ENCODE measurements around the gene DNAJA3.

DNAJA3 gene

DNA sequence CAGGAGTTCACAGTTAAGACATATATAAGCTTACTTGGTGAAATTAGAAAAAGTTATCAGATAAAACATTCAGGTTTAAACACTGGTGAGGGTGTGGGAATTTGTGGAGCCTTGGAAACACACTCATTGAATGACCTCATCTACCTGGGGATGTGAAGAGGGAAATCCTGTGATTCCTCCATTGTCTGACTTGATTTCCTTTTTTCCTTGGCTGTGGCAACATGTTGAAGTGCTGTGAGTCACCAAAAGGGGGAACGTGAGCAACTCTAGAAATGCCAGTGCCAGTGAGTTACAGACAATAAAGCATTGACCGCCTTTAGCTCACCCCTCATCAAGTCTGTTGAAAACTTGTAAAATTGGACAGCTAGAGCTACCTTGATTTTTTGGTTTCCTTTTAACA is 52.3 kb downstream of the DNAJA3 start:
- DNase-seq = peak; percentile 40

- DNase-seq = no peak
Observed at GRCh38 chr16:4481526-4481925, 55.9 kb downstream of the DNAJA3 start.

GRCh38 chr16:4481963-4482362 is 56.3 kb downstream of the DNAJA3 start:
- no peak for DNase-seq

GRCh38 chr16:4486126-4486893 is 60.6 kb downstream of the DNAJA3 start:
- DNase-seq = no peak

- DNase-seq = no peak
Observed at GRCh38 chr16:4487955-4488498, 62.4 kb downstream of the DNAJA3 start.

GRCh38 chr16:4488499-4488967 is 62.9 kb downstream of the DNAJA3 start:
- peak; percentile 23 for DNase-seq

DNA sequence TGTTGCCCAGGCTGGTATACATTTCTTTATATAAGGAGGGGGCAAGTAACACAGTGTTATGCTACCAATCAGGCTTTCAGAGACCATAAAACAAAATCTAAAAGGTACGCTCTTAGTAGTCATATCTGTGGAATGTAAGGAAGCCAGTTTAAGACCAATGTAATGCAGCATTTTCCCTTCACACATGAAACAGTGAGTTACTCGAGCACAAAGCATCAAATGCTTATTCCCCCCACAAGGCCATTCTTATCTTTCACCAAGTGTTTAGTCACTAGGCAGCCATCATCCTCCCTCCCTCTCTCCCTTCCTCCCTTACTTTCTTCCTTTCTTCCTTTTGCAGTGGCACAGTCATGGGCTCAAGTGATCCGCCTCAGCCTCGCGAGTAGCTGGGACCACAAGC is 63.4 kb downstream of the DNAJA3 start:
- no peak for DNase-seq

- DNase-seq = no peak
Observed at GRCh38 chr16:4491898-4492297, 66.2 kb downstream of the DNAJA3 start.

DNA sequence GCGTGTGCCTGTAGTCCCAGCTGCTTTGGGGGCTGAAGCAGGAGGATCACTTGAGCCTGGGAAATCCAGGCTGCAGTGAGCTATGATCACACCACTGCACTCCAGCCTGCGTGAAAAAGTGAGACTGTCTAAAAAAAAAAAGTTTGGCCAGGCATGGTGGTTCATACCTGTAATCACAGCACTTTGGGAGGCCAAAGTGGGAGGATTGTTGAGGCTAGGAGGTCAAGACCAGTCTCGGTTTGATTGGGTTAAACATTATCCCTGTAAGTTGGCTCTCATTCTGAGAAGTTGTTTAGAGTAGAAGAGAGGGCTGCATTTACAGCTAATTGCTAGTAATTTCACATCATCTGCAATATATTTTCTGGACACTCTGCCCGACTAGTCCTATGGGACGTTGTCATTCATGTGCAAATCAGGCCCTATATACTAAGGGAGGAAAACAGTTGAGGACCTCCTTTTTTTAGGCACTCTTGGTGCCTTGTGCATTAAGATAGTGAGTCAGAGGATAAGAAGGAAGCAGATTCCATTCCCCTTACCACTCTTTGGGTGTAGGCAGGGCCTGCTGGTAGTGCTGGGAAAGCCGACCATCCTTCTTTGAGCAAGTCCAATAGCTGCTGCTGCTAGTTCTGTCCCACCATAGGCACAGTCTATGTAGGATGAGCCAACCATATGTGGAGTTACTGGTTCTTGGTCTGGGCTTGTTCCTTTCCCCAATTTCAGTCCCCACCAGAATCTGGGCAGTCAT is 69.2 kb downstream of the DNAJA3 start:
- no peak for DNase-seq

GRCh38 chr16:4495766-4496165 is 70.1 kb downstream of the DNAJA3 start:
- no peak for DNase-seq

GRCh38 chr16:4496305-4496704 is 70.6 kb downstream of the DNAJA3 start:
- DNase-seq = no peak

DNA sequence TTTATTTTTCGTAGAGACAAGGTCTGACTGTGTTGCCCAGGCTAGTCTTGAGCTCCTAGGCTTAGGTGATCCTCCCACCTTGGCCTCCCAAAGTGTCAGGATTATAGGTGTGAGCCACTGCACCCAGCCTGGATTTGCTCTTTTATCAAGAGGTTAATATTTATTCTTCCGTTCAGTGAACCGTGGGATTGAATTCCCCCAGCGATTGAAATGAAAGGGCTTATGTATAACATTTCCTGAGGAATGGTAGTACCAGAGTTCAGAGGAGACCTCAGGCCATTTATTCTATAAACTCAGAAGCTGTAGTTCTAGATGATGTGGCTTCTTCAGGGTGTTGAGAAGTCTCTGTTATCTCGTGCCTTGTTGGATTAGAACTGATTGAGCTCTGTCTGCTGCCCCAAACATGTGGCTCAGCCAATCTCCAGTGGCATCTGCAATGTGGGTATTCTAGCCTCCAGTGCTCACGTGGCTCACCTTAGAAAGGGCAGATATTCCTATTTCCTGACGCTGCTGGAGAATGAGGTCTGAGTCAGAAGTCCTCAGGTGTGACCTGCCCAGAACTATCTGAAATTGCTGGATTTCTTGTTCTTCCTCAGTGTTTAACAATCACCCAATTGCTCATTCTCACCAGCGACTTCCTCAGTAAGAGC is 73.0 kb downstream of the DNAJA3 start:
- DNase-seq = no peak

DNA sequence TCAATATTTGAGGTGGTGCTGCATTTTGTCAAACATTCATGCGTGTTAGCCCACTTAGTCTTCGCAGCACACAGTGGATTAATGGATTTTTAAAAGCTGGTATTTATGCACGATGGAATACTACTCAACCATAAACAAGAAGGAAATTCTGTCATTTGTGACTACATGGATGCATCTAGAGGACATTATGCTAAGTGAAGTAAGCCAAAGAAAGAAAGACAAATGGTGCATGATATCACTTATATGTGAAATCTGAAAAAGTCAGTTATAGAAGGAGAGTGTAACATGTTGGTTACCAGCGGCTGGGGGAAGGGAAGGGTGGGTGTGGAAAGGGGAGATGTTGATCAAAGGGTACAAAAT is 73.5 kb downstream of the DNAJA3 start:
- no peak for DNase-seq

DNA sequence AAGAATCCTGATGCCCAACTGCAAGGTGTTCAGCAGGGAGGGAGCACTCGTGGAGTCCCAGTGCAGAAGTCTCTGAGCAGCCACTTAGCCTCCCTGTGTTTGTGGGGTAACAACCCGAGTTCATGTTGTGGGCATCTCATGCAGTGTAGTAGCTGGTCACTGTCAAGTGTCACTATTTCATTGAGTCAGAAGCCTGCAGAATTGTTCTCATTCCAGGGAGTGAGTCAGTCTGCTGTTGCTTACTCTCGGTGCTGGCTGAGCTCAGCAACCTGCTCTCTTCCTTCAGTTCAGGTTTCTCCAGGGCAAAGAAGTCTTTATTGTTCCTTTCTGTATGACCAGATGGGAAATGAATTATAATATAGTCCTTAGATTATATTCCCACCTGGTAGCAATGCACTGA is 74.6 kb downstream of the DNAJA3 start:
- peak; percentile 22 for DNase-seq

DNA sequence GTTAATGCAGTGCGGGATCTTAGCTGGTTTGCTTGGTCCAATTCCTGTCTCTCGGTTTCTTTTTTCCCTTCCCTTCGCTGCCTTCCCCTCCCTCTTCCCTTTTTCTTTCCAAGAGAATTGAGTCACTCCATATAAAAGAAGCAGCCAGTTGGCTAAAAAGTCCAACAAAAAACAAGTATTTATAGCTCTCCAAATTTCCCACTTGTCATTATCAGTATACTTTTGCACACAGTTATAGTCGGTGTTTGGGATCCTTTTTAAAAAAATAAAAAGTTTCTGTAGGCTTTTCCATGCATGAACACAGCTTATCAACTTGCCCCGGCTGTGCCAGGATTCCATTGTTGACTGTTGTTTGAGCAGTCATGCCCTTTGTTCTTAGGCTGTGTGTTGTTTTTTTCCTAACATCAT is 75.4 kb downstream of the DNAJA3 start:
- no peak for DNase-seq

GRCh38 chr16:4505356-4506147 is 79.9 kb downstream of the DNAJA3 start:
- DNase-seq = peak; percentile 88

All from CD4-positive, alpha-beta T cell treated with Interleukin-6 for 4 hours (primary cell).